ENCODE measurements around the gene PDE1A. TPM values are rescaled to one million over a fixed set of nuclear protein-coding genes. Genes with fewer than 3 reads are reported as not detected.

The PDE1A gene
- total RNA-seq, 1 experiment from 2014 or later = not detected

- H3K36me3 ChIP-seq (ENCODE audit: control insufficient read depth, insufficient read depth, low read length) = no peaks in the 10 kb centered on the region
- Mint-ChIP-seq H3K4me3 (ENCODE audit: unreplicated experiment) (no peak overlapping the region), H3K9me3 (ENCODE audit: unreplicated experiment) (no peaks in the 10 kb centered on the region), H3K27ac (ENCODE audit: unreplicated experiment) (no peak overlapping the region), H3K4me1 (ENCODE audit: low read depth, unreplicated experiment) (no peaks in the 10 kb centered on the region), H3K27me3 (ENCODE audit: insufficient read depth, unreplicated experiment) (no peaks in the 10 kb centered on the region), H3K36me3 (ENCODE audit: insufficient read depth, unreplicated experiment) (no peaks in the 10 kb centered on the region)
- intact Hi-C loops (cut with micrococcal nuclease; ENCODE audit: unreplicated experiment) = no loop called here
- ChIA-PET CTCF (interaction anchor here (0.6 kb wide), 1 partner anchor 472 kb away, joined by 3 read pairs; no protein-coding TSS in a partner anchor), POLR2A (no interaction called here)
- H3K27me3 ChIP-seq (replicated peaks; ENCODE audit: control insufficient read depth, insufficient read depth, low read length) = no peaks in the 10 kb centered on the region
- DNase-seq = no peak
- no peaks in the 10 kb centered on the region for H3K9me3 ChIP-seq
- no peak overlapping the region for H3K4me3 ChIP-seq (ENCODE audit: low read depth, low read length)
- no peaks in the 10 kb centered on the region for H3K4me1 ChIP-seq
- BruUV-seq (replicated peaks) = no TSS peak
- TF ChIP-seq, protein P1, sequence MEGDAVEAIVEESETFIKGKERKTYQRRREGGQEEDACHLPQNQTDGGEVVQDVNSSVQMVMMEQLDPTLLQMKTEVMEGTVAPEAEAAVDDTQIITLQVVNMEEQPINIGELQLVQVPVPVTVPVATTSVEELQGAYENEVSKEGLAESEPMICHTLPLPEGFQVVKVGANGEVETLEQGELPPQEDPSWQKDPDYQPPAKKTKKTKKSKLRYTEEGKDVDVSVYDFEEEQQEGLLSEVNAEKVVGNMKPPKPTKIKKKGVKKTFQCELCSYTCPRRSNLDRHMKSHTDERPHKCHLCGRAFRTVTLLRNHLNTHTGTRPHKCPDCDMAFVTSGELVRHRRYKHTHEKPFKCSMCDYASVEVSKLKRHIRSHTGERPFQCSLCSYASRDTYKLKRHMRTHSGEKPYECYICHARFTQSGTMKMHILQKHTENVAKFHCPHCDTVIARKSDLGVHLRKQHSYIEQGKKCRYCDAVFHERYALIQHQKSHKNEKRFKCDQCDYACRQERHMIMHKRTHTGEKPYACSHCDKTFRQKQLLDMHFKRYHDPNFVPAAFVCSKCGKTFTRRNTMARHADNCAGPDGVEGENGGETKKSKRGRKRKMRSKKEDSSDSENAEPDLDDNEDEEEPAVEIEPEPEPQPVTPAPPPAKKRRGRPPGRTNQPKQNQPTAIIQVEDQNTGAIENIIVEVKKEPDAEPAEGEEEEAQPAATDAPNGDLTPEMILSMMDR (IDR thresholded peaks at IDR 0.05; ENCODE audit: insufficient read depth in 1 of 2, low read depth in 1 of 2, low read length in 1 of 2, severe bottlenecking in 1 of 2, unreplicated experiment in 1 of 2) = no peak
Measured at GRCh38 chr2:182173944-182174622, 252.8 kb downstream of the PDE1A start.

GRCh38 chr2:182170341-182170740 lies 256.5 kb downstream of the PDE1A start:
- no peaks in the 10 kb centered on the region for H3K36me3 ChIP-seq (ENCODE audit: control insufficient read depth, insufficient read depth, low read length)
- Mint-ChIP-seq H3K4me1 (ENCODE audit: low read depth, unreplicated experiment) (no peaks in the 10 kb centered on the region), H3K4me3 (ENCODE audit: unreplicated experiment) (no peak overlapping the region), H3K27ac (ENCODE audit: unreplicated experiment) (no peak overlapping the region), H3K36me3 (ENCODE audit: insufficient read depth, unreplicated experiment) (no peaks in the 10 kb centered on the region), H3K9me3 (ENCODE audit: unreplicated experiment) (no peaks in the 10 kb centered on the region), H3K27me3 (ENCODE audit: insufficient read depth, unreplicated experiment) (no peaks in the 10 kb centered on the region)
- no peaks in the 10 kb centered on the region for H3K4me1 ChIP-seq
- BruUV-seq (replicated peaks) = no TSS peak
- ChIA-PET POLR2A (no interaction called here), CTCF (no interaction called here)
- H3K4me3 ChIP-seq (ENCODE audit: low read depth, low read length) = no peak overlapping the region
- TF ChIP-seq, protein P1 (IDR thresholded peaks at IDR 0.05; ENCODE audit: insufficient read depth in 1 of 2, low read depth in 1 of 2, low read length in 1 of 2, severe bottlenecking in 1 of 2, unreplicated experiment in 1 of 2) = no peak
- no peaks in the 10 kb centered on the region for H3K9me3 ChIP-seq
- intact Hi-C loops (cut with micrococcal nuclease; ENCODE audit: unreplicated experiment) = no loop called here
- DNase-seq = no peak
- no peaks in the 10 kb centered on the region for H3K27me3 ChIP-seq (replicated peaks; ENCODE audit: control insufficient read depth, insufficient read depth, low read length)

GRCh38 chr2:182167882-182168281 lies 259.0 kb downstream of the PDE1A start:
- no peaks in the 10 kb centered on the region for H3K9me3 ChIP-seq
- no peaks in the 10 kb centered on the region for H3K36me3 Mint-ChIP-seq (ENCODE audit: insufficient read depth, unreplicated experiment)
- H3K36me3 ChIP-seq (ENCODE audit: control insufficient read depth, insufficient read depth, low read length) = no peaks in the 10 kb centered on the region
- DNase-seq = no peak
- no peaks in the 10 kb centered on the region for H3K4me1 Mint-ChIP-seq (ENCODE audit: low read depth, unreplicated experiment)
- no peak overlapping the region for H3K4me3 ChIP-seq (ENCODE audit: low read depth, low read length)
- H3K27ac Mint-ChIP-seq (ENCODE audit: unreplicated experiment) = no peak overlapping the region
- intact Hi-C loops (cut with micrococcal nuclease; ENCODE audit: unreplicated experiment) = no loop called here
- ChIA-PET POLR2A (no interaction called here), CTCF (no interaction called here)
- H3K9me3 Mint-ChIP-seq (ENCODE audit: unreplicated experiment) = no peaks in the 10 kb centered on the region
- no peaks in the 10 kb centered on the region for H3K27me3 Mint-ChIP-seq (ENCODE audit: insufficient read depth, unreplicated experiment)
- TF ChIP-seq, protein P1 (IDR thresholded peaks at IDR 0.05; ENCODE audit: insufficient read depth in 1 of 2, low read depth in 1 of 2, low read length in 1 of 2, severe bottlenecking in 1 of 2, unreplicated experiment in 1 of 2) = no peak
- H3K27me3 ChIP-seq (replicated peaks; ENCODE audit: control insufficient read depth, insufficient read depth, low read length) = no peaks in the 10 kb centered on the region
- H3K4me3 Mint-ChIP-seq (ENCODE audit: unreplicated experiment) = no peak overlapping the region
- H3K4me1 ChIP-seq = no peaks in the 10 kb centered on the region
- no TSS peak for BruUV-seq (replicated peaks)
